HG03060 (cell line): ENCODE results near the gene SPACA4.
"Not testable (repeated sequence)": the region's sequence is repeated elsewhere in the genome, so short reads cannot be mapped to it uniquely, and the experiment has no call there.

Experiments used
- ATAC-seq: cut with Tn5 transposase; IDR thresholded peaks from one replicate; pipeline ENCODE4 v1.9.1; 2021; ENCODE audit warnings: low read depth, moderate number of reproducible peaks; ENCODE audit not compliant: unreplicated experiment

Gene SPACA4, protein sequence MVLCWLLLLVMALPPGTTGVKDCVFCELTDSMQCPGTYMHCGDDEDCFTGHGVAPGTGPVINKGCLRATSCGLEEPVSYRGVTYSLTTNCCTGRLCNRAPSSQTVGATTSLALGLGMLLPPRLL

DNA sequence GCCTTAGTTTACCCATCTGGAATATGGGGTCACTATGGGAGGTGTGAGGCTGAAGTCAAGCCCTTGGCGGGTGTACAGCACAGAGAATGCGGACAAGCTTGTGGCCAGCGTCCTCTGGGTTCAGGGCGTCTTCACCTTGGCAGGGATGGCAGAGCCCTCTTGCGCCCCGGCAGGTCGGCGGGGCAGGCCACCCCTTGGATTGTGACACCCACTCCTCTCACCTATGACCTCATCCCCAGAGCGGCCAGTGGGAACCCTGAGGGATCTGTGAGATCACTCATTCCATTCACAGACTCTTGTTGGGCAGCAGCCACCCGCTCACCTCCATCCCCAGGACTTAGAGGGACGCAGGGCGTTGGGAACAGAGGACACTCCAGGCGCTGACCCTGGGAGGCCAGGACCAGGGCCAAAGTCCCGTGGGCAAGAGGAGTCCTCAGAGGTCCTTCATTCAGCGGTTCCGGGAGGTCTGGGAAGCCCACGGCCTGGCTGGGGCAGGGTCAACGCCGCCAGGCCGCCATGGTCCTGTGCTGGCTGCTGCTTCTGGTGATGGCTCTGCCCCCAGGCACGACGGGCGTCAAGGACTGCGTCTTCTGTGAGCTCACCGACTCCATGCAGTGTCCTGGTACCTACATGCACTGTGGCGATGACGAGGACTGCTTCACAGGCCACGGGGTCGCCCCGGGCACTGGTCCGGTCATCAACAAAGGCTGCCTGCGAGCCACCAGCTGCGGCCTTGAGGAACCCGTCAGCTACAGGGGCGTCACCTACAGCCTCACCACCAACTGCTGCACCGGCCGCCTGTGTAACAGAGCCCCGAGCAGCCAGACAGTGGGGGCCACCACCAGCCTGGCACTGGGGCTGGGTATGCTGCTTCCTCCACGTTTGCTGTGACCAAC lies at the start of gene SPACA4:
Gene SPACA4, plus strand, starts transcription at position 280 of the 896 bp plus-strand sequence. Its CDS starts 237 bp downstream, at position 517.
- no peak for ATAC-seq

DNA sequence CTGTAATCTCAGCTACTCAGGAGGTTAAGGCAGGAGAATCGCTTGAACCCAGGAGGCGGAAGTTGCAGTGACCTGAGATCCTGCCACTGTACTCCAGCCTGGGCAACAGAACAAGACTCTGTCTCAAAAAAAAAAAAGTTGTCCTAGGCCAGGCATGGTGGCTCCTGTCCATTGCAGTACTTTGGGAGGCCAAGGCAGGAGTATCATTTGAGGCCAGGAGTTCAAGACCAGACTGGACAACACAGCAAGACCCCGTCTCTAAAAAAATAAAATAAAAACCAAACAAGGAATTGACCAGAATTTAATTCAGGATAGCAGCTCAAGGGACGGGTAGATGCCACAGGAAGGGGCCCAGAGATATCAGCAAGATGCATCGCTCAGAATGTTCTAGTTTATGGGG lies 49.7 kb upstream of the SPACA4 start:
- ATAC-seq = no peak

DNA sequence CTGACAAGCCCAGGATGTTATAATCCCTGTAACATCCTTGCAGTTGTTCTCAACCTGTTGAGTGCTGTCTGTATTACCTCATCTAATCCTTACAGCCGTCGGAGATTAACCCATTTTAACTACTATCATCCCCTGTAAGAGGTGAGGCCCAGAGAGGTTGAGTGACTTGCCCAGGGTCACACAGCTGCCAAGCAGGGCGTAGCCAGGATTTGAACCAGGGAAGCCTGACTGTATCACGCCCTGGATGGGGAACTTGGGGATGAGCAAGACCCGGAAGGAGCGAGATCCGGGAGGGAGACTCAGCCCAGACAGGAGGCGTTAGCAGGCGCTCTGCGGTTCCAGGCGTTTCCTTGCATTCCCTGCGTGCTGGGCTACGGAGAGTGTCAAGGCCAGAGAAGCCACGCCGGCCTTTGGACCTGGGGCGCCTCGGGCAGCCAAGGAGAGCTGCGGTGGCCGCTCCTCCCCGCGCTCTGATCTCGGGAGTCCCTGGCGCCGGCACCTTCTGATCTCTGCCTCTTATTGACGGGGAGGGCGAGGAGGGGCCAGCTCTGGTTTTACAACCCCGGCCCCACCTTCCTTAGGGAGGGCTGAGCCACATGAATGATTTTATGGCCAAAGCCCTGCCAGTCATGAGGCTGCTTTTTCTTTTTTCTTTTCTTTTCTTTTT lies 48.4 kb upstream of the SPACA4 start:
- no peak for ATAC-seq

DNA sequence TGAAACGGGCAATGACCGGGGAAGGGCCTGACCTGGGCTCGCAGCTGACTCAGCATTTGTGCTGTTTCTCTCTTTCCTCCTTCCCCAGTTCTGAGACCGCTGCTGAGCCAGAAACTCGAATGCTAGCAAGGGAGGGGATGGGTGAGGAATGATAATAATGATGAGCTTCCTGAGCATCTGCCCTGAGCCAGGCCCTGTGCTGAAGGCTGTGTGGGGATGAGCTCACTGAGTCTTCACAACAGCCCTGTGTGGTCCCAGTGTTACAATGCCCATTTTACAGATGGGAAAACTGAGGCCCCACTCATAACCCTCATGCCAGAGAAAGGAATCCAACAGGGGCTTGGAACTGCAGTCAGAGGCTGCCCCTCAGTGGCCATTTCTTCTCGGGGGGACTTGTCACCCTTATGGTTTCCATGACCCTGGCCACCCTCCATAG lies 46.4 kb upstream of the SPACA4 start:
- ATAC-seq = no peak

DNA sequence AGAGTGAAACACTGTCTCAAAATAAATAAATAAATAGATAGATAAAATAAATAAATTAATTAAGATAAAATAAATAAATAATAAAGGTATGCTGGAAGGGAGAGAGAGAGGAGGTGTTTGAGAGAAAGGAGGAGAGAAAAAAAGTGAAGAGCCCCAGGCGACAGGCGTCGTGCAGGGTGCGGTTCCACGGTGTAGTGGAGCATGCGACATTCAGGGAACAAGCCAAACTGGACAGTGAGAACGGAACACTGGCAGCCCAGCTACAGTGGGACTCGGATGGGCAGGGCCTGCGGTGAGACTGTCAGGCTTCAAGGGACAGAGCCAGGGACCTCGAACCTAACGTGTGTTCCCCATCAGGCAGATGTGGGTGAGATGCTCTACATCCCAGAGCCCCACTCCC lies 45.1 kb upstream of the SPACA4 start:
- ATAC-seq = no peak

DNA sequence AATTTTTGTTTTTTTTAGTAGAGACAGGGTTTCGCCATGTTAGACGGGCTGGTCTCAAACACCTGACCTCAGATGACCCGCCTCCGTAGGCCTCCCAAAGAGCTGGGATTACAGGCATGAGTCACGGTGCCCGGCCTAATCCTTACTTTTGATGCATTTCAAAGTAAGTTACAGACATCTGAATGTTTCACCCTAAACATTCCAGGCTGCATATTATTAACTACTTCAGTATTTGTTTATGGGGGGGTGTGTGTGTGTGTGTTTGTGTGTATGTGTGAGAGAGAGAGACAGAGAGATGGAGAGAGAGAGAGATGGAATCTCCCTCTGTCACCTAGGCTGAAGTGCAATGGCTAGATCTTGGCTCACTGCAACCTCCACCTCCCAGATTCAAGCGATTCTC lies 41.5 kb upstream of the SPACA4 start:
- ATAC-seq = no peak

DNA sequence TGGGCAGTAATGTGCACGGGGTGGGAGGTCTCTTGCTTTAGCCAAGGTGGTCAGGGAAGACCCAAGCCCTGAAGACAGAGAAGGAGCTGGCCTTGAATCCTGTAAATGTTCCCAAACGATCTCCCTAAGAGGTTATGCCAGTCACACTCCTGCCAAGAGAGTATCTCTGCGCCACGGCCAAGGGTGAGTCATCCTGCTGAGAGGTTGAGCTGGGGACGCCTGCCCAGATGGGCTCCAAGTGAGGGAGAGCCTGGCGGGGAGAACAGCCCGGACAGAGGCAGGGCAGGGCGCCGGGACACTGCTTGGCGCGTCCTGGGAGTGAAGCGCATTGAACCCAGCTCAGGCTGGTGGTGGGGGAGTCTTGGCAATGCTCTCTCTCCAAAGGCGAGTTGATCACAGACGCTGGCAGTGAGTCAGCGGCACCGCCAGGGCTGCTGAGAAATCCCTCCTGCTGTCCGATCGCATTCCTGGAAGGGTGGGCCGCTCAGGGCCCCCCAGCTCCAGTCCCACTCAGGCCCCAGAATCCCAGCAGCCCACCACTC lies 38.1 kb upstream of the SPACA4 start:
- ATAC-seq = no peak

DNA sequence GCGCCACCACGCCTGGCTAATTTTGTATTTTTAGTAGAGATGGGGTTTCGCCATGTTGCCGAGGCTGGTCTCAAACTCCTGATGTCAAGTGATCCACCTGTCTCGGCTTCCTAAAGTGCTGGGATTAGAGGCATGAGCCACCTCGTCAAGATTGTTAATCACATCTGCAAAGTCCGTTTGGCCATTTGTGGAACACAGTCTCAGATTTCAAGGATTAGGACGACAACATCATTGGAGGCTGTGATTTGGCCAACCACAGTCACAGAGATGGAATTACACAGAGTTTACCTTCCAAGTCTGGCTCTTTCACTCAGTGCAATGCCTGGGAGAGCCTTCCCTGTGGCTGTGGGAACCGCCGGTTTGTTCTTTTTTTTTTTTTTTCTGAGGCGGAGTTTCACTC lies 36.7 kb upstream of the SPACA4 start:
- no peak for ATAC-seq

DNA sequence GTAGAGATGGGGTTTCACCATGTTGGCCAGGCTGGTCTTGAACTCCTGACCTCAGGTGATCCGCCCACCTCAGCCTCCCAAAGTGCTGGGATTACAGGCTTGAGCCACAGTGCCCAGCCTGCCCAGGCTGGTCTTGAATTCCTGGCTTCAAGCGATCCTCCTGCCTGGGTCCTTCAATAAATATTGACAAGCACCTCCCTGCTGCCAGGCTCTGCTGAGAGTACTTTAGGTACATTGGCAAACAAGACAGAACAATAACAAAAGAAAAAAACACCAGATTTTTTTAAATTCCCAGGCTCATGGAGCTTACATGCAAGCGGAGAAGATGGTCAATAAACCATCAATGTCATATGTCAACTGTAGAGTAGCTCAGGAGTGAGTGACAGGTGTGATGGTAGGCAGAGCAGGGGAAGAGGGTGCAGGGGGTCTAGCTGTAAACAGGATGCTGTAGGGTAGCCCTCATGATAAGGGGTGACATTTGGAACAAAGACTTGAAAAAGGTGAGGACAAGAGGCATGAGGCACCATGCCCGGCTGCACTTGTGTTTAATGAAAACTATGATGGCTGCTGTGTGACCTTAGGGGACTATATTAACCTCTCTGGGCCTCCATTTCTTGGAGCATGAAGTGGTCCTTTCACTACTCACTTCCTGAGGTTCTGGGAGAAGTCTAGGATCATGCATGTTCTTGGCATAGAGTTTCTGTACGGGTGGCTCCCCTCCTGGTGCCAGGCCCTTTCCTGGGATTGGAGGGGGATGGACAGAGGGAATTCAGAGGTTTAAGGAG lies 35.0 kb upstream of the SPACA4 start:
- ATAC-seq = no peak

DNA sequence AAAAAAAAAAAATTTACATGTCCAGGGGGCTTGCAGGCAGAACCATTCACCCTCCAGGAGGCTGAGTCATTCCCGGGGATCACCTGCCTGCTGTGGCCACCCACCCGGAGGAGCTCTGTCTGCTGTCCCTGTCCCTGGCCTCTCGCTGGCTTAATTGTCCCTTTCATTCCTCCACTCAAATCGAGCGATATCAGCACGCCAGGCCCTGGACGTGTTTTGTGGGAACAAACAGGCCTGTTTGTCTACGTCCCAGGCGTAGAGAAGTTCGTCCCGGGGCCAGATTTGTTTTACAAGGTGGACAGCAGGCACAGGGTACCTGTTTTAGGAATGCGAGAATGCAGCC lies 33.4 kb upstream of the SPACA4 start:
- ATAC-seq = no peak

DNA sequence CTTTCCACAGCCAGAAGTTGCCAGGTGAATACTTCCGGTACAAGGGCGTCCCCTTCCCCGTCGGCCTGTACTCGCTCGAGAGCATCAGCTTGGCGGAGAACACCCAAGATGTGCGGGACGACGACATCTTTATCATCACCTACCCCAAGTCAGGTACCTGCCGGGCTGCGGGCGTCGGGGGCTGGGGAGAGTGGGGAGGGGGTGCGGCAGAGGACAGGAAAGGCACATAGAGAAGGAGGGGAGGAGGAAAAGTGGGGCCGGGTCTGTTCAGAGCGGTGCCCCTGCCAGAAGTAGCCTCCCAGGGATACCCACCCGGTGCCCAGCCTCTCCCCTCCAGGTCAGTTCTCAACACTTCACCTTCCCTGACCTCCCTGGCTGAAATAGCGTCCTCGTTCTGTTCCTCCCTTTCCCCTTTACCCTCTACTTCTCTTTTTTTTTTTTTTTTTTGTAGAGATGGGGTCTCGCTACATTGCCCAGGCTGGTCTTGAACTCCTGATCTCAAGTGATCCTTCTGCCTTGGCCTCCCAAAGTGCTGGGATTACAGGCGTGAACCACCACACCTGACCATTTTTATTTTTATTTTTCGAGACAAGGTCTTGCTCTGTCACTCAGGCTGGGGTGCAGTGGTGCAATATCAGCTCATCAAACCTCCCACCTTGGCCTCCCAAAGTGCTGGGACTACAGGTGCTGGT lies 30.5 kb upstream of the SPACA4 start:
- ATAC-seq = no peak

DNA sequence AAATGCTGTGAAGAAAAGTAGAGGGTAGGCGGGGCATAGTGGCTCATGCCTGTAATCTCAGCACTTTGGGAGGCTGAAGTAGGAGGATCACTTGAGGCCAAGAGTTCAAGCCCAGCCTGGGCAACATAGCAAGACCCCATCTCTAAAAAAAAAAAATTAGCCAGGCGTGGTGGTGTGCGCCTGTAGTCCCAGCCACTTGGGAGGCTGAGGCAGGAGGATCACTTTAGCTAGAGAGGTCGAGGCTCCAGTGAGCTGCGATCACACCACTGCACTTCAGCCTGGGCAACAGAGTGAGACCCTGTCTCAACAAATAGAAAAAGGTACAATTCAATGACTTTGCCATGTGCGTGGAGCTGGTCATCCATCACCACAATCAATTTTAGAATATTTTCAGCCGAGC lies 28.6 kb upstream of the SPACA4 start:
- ATAC-seq = not testable (repeated sequence)

DNA sequence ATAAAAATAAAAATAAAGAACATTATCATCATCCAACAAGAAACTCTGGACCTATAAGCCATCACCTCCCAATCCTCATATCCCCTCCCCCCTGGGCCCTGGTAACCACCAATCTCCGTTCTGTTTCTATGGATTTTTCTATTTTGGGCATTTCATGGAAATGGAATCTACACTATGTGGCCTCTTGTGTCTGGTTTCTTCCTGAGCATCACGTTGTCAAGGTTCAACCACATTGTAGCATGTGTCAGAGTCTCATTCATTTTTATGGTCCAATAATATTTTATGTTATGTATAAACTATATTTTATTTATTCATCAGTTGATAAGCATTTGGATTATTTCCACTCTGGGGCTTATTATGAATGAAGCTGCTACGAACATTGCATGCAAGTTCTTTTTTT lies 27.7 kb upstream of the SPACA4 start:
- no peak for ATAC-seq

DNA sequence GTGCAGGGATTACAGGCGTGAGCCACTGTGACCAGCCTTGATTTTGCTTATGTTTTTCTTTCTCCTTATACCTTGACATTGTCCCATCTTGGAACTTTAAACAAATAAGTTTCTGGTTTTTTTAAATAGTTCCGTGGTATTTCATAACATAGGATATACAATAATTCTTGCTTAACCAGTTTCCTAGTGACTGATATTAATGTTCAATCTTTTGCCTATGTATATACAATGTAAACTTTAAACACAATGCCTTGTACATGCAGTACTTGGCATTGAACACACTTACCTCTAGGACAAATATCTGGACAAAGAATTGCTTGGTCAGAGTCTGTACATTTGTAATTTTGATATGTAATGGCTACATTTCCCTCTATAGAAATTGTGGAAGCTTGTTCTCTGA lies 24.4 kb upstream of the SPACA4 start:
- no peak for ATAC-seq

DNA sequence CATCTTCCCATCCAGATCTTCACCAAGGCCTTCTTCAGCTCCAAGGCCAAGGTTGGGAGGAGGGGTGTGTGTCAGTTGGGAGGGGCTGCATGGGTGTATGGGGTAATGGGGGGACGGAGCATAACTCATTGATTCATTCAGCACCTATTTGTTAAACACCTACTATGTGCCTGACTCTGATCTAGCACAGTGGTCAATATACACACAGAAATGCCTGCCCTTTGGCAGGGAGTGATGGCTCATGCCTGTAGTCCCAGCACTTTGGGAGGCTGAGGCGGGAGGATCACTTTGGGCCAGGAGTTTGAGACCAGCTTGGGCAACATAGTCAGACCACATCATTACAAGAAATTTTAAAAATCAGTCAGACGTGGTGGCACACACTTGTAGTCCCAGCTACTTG lies 19.2 kb upstream of the SPACA4 start:
- ATAC-seq = no peak

DNA sequence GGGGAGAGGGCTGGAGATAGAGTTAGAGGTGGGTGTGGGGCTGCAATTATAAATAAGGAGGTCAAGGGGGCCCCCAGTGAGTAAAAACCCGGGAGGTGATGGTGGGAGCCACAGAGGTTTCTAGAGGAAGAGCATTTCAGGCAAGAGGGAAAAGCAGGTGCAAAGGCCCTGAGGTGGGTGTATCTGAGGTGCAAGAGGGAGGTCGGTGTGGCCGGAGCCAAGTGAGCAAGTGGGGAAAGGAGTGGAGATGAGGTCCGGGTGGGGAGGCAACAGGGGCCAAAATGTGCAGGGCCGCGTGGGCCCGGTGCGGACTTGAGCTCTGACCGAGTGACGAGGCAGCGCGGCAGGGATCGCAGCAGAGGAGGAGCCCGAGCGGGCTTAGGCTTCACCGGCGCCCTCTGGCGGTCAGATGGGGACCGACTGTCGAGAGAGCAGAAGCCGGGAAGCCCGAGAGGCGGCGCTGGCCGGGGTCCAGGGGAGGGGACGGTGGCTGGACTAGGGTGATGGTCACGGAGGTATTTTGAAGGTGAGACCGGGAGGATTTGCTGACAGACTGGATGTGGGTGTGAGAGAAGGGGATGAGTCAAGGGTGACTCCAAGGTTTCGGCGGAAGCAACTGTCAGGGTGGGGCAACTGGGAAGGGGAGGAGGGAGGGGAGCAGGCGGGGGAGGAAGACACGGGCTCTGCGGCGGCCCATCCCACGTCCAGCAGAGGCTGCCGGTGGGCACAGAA lies 17.7 kb upstream of the SPACA4 start:
- ATAC-seq = no peak

DNA sequence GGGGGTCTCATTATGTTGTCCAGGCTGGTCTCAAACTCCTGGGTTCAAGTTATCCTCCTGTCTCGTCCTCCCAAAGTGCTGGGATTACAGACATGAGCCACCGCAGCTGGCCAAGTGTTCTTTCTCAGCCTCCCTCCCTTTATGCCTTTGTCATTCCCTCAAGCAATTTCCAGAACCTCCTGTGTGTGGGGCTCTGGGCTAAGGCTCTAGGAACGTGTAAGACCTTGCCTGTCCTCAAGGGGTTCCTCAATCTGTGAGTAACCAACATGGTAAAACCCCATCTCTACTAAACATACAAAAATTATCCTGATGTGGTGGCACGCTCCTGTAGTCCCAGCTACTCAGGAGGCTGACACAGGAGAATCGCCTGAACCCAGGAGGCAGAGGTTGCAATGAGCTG lies 15.5 kb upstream of the SPACA4 start:
- no peak for ATAC-seq

DNA sequence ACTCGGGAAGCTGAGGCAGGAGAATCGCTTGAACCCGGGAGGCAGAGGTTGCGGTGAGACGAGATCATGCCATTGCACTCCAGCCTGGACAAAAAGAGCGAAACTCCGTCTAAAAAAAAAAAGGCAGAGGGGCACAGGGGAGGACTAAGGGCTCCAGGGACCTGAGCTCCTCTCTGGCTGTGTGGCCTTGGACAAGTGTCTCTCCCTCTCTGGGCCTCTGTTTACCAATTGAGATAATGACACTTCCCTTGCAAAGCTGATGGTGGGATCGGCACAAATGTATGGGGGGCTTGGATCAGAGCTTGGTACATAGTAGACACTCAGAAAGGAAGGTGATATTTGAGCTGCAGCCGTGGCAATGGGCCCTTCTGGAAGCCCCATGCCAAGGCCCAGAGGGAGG lies 11.4 kb upstream of the SPACA4 start:
- ATAC-seq = no peak

DNA sequence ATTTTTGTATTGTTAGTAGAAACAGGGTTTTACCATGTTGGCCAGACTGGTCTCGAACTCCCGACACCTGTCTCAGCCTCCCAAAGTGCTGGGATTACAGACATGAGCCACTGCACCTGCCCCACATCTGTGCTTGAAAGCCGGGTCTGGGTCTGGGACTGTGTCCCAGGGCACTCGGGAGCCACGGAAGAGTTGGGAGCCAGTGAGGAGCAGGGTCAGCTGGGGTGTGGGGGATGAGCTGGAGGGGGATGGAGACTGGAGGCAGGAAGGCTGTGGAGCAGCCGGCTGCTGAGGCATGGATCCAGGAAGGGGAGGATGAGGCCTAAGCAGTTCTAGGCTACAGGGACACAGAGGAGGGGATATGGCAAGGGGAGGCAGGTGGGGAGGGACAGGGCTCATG lies 10.7 kb upstream of the SPACA4 start:
- no peak for ATAC-seq

DNA sequence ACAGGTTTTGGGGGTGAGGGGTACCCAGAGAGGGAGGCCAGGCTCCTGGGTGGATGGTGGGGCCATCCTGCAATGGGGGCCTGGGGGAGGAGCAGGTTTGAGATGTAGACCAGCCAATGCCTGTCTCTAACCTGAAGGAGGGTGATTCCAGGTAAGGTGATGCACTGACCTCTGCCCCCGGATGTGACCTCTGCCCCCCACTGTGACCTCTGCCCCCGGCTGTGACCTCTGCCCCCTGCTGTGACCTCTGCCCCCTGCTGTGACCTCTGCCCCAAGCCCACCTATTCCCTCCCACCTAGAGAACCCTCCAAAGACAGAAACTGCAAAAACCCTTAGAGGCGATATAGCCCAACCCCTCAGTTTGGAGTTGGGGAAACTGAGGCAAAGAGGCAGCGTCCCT lies 10.3 kb upstream of the SPACA4 start:
- ATAC-seq = no peak
